GM12878 (cell line): Measurements from ENCODE around the gene PRICKLE4. TPM values are rescaled to one million over a fixed set of nuclear protein-coding genes. Genes with fewer than 3 reads are reported as not detected.
A peak's percentile ranks its signal among the peaks of the same experiment; 100 is the strongest.

ENCODE experiments used
- ATAC-seq: fragments of 200-7000 bp; cut with Tn5 transposase; 3 replicates; pipeline ENCODE4 v1.9.1; 2020; ENCODE audit warnings: mild to moderate bottlenecking, moderate library complexity
- BruUV-seq: library from RNA; stranded (reverse); fragments of 400-500 nt; replicated peaks from 2 replicates; lab custom pipeline; 2021; lab: Mats Ljungman, UMichigan
- CTCF ChIA-PET: fragments of 300-600 bp; sonication (Branson Sonifier 250); formaldehyde crosslinking; extraction: SDS; loops from one replicate; lab custom pipeline; 2021; ENCODE audit warnings: inconsistent platforms; lab: Yijun Ruan, JAX
- POLR2A ChIA-PET: fragments of 350-600 bp; formaldehyde crosslinking; extraction: SDS; loops from one replicate; lab custom pipeline; 2021; ENCODE audit warnings: inconsistent platforms; lab: Charles Lee
- RAD21 ChIA-PET: fragments of 300-600 bp; sonication (Branson Sonifier 250); formaldehyde crosslinking; loops from one replicate; lab custom pipeline; 2023; ENCODE audit warnings: antibody characterized with exemption; ENCODE audit not compliant: unreplicated experiment; lab: Charles Lee
- SMC1A ChIA-PET: fragments of 300-600 bp; sonication (Branson Sonifier 250); formaldehyde crosslinking; loops from one replicate; lab custom pipeline; 2023; ENCODE audit not compliant: unreplicated experiment, uncharacterized antibody; lab: Charles Lee
- DNase-seq: peaks from one replicate; pipeline ENCODE4 v3.0.0-alpha.2; 2011; ENCODE audit warnings: low read depth, low spot score
- FAIRE-seq: peaks from 3 replicates; lab custom pipeline; 2011; peaks lifted over from hg19 to GRCh38; lab: Jason Lieb, UNC
- H2AFZ ChIP-seq: 2 replicates; pipeline ENCODE4 v1.6.0; 2011; ENCODE audit warnings: low read depth, low read length, control low read depth; ENCODE audit not compliant: control insufficient read depth
- H3K27ac ChIP-seq: 2 replicates; pipeline ENCODE4 v1.5.1; 2011; ENCODE audit warnings: control low read depth; ENCODE audit not compliant: control insufficient read depth, insufficient read depth
- H3K27me3 ChIP-seq, 2 experiments: replicated peaks in 1 of 2; 2 replicates each; pipeline versions ENCODE4 v1.6.0 to v1.6.1; 2011; ENCODE audit warnings: low read length in 1 of 2; ENCODE audit not compliant: control insufficient read depth in 2 of 2, insufficient read depth in 2 of 2
- H3K36me3 ChIP-seq, 2 experiments: 2 replicates each; pipeline ENCODE4 v1.5.1; 2011; ENCODE audit warnings: low read length in 1 of 2; ENCODE audit not compliant: control insufficient read depth in 2 of 2, insufficient read depth in 2 of 2
- H3K4me1 ChIP-seq: 2 replicates; pipeline ENCODE4 v1.6.1; 2011; ENCODE audit warnings: mild to moderate bottlenecking, low read length, moderate library complexity, mixed read lengths; ENCODE audit not compliant: control insufficient read depth, insufficient read depth
- H3K4me2 ChIP-seq: 2 replicates; pipeline ENCODE4 v1.6.0; 2011; ENCODE audit warnings: control low read depth; ENCODE audit not compliant: control insufficient read depth, insufficient read depth
- H3K4me3 ChIP-seq: fragments of 200-600 bp; sonication (generic); 2 replicates; pipeline ENCODE4 v1.5.1; 2016
- H3K79me2 ChIP-seq: 2 replicates; pipeline ENCODE4 v1.6.0; 2011; ENCODE audit warnings: low read length; ENCODE audit not compliant: control insufficient read depth, insufficient read depth
- H3K9ac ChIP-seq: 2 replicates; pipeline ENCODE4 v1.8.0; 2011; ENCODE audit warnings: low read length, control low read depth, mixed read lengths; ENCODE audit not compliant: control insufficient read depth, insufficient read depth
- H3K9me3 ChIP-seq: replicated peaks from 3 replicates; pipeline ENCODE4 v1.5.1; 2011; ENCODE audit warnings: mild to moderate bottlenecking, low read length; ENCODE audit not compliant: control insufficient read depth, insufficient read depth
- H4K20me1 ChIP-seq: 2 replicates; pipeline ENCODE4 v1.6.0; 2011; ENCODE audit not compliant: control insufficient read depth, insufficient read depth
- ATF2 ChIP-seq: IDR thresholded peaks from 2 replicates; pipeline ENCODE4 v1.6.1; 2012; ENCODE audit warnings: low read length, inconsistent platforms
- ATF3 ChIP-seq: IDR thresholded peaks from 2 replicates; pipeline ENCODE4 v1.6.1; 2011; ENCODE audit warnings: low read depth, mild to moderate bottlenecking, low read length, moderate library complexity, borderline replicate concordance; ENCODE audit errors: extremely low read depth
- BCL3 ChIP-seq: IDR thresholded peaks from 2 replicates; pipeline ENCODE4 v1.6.1; 2011; ENCODE audit warnings: borderline replicate concordance, low read depth, mild to moderate bottlenecking, moderate library complexity, low read length; ENCODE audit not compliant: insufficient read depth, poor library complexity, severe bottlenecking
- CHD2 ChIP-seq: IDR thresholded peaks from 2 replicates; pipeline ENCODE4 v1.6.1; 2011; ENCODE audit warnings: low read depth, low read length, improper control_type of control experiment, borderline replicate concordance
- EZH2 ChIP-seq: IDR thresholded peaks from 2 replicates; pipeline ENCODE4 v1.6.1; 2012; ENCODE audit warnings: low read depth, mild to moderate bottlenecking, control low read depth, inconsistent platforms, low read length, borderline replicate concordance; ENCODE audit not compliant: control insufficient read depth
- FOS ChIP-seq: IDR thresholded peaks from 3 replicates; pipeline ENCODE4 v1.6.1; 2011; ENCODE audit warnings: borderline replicate concordance; ENCODE audit not compliant: insufficient read length; ENCODE audit errors: extremely low read depth
- GABPA ChIP-seq: IDR thresholded peaks from 2 replicates; pipeline ENCODE4 v1.6.1; 2014; ENCODE audit warnings: antibody characterized with exemption, low read depth, mild to moderate bottlenecking, inconsistent platforms
- HCFC1 ChIP-seq: fragments of 150-350 bp; IDR thresholded peaks from 2 replicates; pipeline ENCODE4 v1.6.1; 2014; ENCODE audit warnings: low read length
- MAX ChIP-seq: IDR thresholded peaks from 2 replicates; pipeline ENCODE4 v1.6.1; 2012; ENCODE audit warnings: low read depth, low read length, improper control_type of control experiment
- MXI1 ChIP-seq: fragments of 150-350 bp; IDR thresholded peaks from 2 replicates; pipeline ENCODE4 v1.6.1; 2011; ENCODE audit warnings: low read depth, mild to moderate bottlenecking, inconsistent platforms, low read length, improper control_type of control experiment
- RELA ChIP-seq: fragments of 450-650 bp; IDR thresholded peaks from 2 replicates; pipeline ENCODE4 v1.8.0; 2014; ENCODE audit warnings: borderline replicate concordance; ENCODE audit not compliant: partially characterized antibody
- WGBS: methylation state at CpG from one replicate; pipeline ENCODE4 v1.1.6; 2016; ENCODE audit warnings: low lambda C conversion rate; ENCODE audit not compliant: insufficient replicate concordance, insufficient coverage; ENCODE audit errors: missing lambda C conversion rate; 5-methylcytosine and 5-hydroxymethylcytosine counted together
- in situ Hi-C: fragments of 300-500 bp; cut with MboI; formaldehyde crosslinking; loops from 9 replicates; pipeline ENCODE4 v1.14.3; 2018; ENCODE audit warnings: mixed read lengths
- intact Hi-C: fragments of 100-400 bp; cut with micrococcal nuclease; formaldehyde crosslinking; loops from one replicate; pipeline ENCODE4 v1.14.2; 2022; ENCODE audit not compliant: unreplicated experiment
- polyA plus RNA-seq, 11 experiments: library from polyadenylated mRNA; depleted of rRNA in 4 of 11; unstranded in 6 of 11; stranded (reverse) in 5 of 11; fragments of >200 nt; fragmentation: Nextera tagmentation in 4 of 11; fragmentation: Illumina TruSeq in 1 of 11; extraction: Ambion mirVana in 4 of 11; extraction: Trizol in 1 of 11; gene quantifications; 1 replicate in 1 of 11; 2 replicates in 10 of 11; pipeline versions ENCODE4 v1.2.1 to v1.2.3, GENCODE V29; 2011 to 2016; ENCODE audit warnings: inconsistent platforms in 2 of 11, missing spikeins in 2 of 11, low read depth in 1 of 11
- total RNA-seq, 4 experiments: library from RNA; depleted of rRNA in 3 of 4; stranded (reverse); fragments of >200 nt in 3 of 4; fragmentation: Illumina TruSeq in 1 of 4; extraction: Trizol in 1 of 4; gene quantifications; 2 replicates each; pipeline versions ENCODE4 v1.2.1 to v1.2.3, GENCODE V29; 2013 to 2021

PRICKLE4 gene
- total and polyA plus RNA-seq, 10 of the 15 experiments (the other 5 are each of a cell fraction or from before 2014, with no cell fraction given): 0.33 to 0.85 (median 0.35) TPM; not detected in 7

- ChIA-PET CTCF (interaction anchor here (1.1 to 1.8 kb wide), 3 partner anchors 11 to 256 kb away, joined by 4 to 7 read pairs (median 5); no protein-coding TSS in a partner anchor), RAD21 (no interaction called here), SMC1A (interaction anchor here (1.0 to 1.3 kb wide), 2 partner anchors 10 to 239 kb away, joined by 3 to 5 read pairs; no protein-coding TSS in a partner anchor), POLR2A (no interaction called here)
- Histone ChIP-seq H3K4me1 (peaks cover 16% of the 10 kb centered on the region), H3K36me3 (peaks cover 5 to 21% of the 10 kb centered on the region in 2 experiments), H4K20me1 (no peaks in the 10 kb centered on the region), H3K27me3 (no peaks in the 10 kb centered on the region), H3K79me2 (peaks cover 25% of the 10 kb centered on the region), H3K9ac (no peak overlapping the region), H2AFZ (no peak overlapping the region), H3K4me2 (0 out of 2 replicates have a peak overlapping the region, but pooled peaks have one; percentile 25), H3K27ac (no peak overlapping the region), H3K4me3 (no peak overlapping the region), H3K9me3 (no peaks in the 10 kb centered on the region)
- no peak for TF ChIP-seq FOS
- TF ChIP-seq CHD2: no peak
- no peak for TF ChIP-seq GABPA
- no peak for TF ChIP-seq MXI1
- no peak for TF ChIP-seq HCFC1
- TF ChIP-seq ATF3: no peak
- no peak for TF ChIP-seq RELA
- TF ChIP-seq ATF2: no peak
- TF ChIP-seq MAX: no peak
- no peak for TF ChIP-seq BCL3
- TF ChIP-seq EZH2: no peak
- FAIRE-seq (no peak), ATAC-seq (no peak), DNase-seq (no peak)
- intact Hi-C loops (no loop called here), in situ Hi-C loops (no loop called here)
- 100% methylated on average over 1 of the region's 1 CpG for WGBS
- BruUV-seq: no TSS peak
Measured at GRCh38 chr6:41790045-41790444, 9.5 kb downstream of the PRICKLE4 start.
